ENCODE measurements around the gene RTCA.
"Not testable (repeated sequence)": the region's sequence is repeated elsewhere in the genome, so short reads cannot be mapped to it uniquely, and the experiment has no call there.

The RTCA gene

GRCh38 chr1:100264081-100264480, 1.9 kb upstream of the RTCA start:
- DNase-seq: not testable (repeated sequence)

GRCh38 chr1:100265562-100265930, 470 bp upstream of the RTCA start:
- peak; percentile 46 for DNase-seq

GRCh38 chr1:100266741-100267140, 725 bp downstream of the RTCA start:
- DNase-seq: no peak

GRCh38 chr1:100267284-100267683, 1.3 kb downstream of the RTCA start:
- no peak for DNase-seq

- DNase-seq: no peak
These were observed 2.2 kb downstream of the RTCA start for GRCh38 chr1:100268202-100268601.

- peak; percentile 62 for DNase-seq
These were observed 11.8 kb downstream of the RTCA start for GRCh38 chr1:100277866-100278265.

- no peak for DNase-seq
These were observed 13.4 kb downstream of the RTCA start for GRCh38 chr1:100279358-100279923.

GRCh38 chr1:100279954-100280682, 14.1 kb downstream of the RTCA start:
- DNase-seq: no peak

GRCh38 chr1:100284591-100284990, 18.6 kb downstream of the RTCA start:
- DNase-seq: no peak

- DNase-seq: no peak
These were observed 21.1 kb downstream of the RTCA start for GRCh38 chr1:100287162-100287561.

GRCh38 chr1:100290291-100290690, 24.3 kb downstream of the RTCA start:
- DNase-seq: no peak

GRCh38 chr1:100292711-100293110, 26.7 kb downstream of the RTCA start:
- DNase-seq: no peak

- no peak for DNase-seq
These were observed 30.1 kb downstream of the RTCA start for GRCh38 chr1:100296140-100296539.

- not testable (repeated sequence) for DNase-seq
These were observed 31.0 kb downstream of the RTCA start for GRCh38 chr1:100296997-100297396.

- no peak for DNase-seq
These were observed 32.5 kb downstream of the RTCA start for GRCh38 chr1:100298512-100298911.

GRCh38 chr1:100299521-100300222, 33.7 kb downstream of the RTCA start:
- DNase-seq: no peak

GRCh38 chr1:100300691-100301090, 34.7 kb downstream of the RTCA start:
- DNase-seq: no peak

- no peak for DNase-seq
These were observed 36.7 kb downstream of the RTCA start for GRCh38 chr1:100302739-100303138.

- no peak for DNase-seq
These were observed 38.2 kb downstream of the RTCA start for GRCh38 chr1:100304227-100304626.

- no peak for DNase-seq
These were observed 38.9 kb downstream of the RTCA start for GRCh38 chr1:100304921-100305320.

- DNase-seq: no peak
These were observed 39.9 kb downstream of the RTCA start for GRCh38 chr1:100305954-100306353.

GRCh38 chr1:100306735-100307313, 40.8 kb downstream of the RTCA start:
- DNase-seq: no peak

GRCh38 chr1:100308777-100309176, 42.8 kb downstream of the RTCA start:
- DNase-seq: no peak

GRCh38 chr1:100309863-100310262, 43.8 kb downstream of the RTCA start:
- no peak for DNase-seq
